OCI-LY1 (cell line): Measurements from ENCODE around the gene WRNIP1.

Source experiments
- EZH2 ChIP-seq: fragments of 200-600 bp; sonication (generic), shearing (Covaris generic); IDR thresholded peaks from 2 replicates; pipeline ENCODE4 v1.8.0; 2017; ENCODE audit warnings: borderline replicate concordance, mixed run types, mild to moderate bottlenecking, antibody characterized with exemption, low read length, moderate library complexity, mixed read lengths
- TF ChIP-seq, protein P1 (sequence below): fragments of 200-600 bp; sonication (generic), shearing (Covaris generic); IDR thresholded peaks from 2 replicates; pipeline ENCODE4 v1.5.1; 2017; ENCODE audit warnings: mild to moderate bottlenecking, antibody characterized with exemption, low read length, moderate library complexity, mixed read lengths

DNA sequence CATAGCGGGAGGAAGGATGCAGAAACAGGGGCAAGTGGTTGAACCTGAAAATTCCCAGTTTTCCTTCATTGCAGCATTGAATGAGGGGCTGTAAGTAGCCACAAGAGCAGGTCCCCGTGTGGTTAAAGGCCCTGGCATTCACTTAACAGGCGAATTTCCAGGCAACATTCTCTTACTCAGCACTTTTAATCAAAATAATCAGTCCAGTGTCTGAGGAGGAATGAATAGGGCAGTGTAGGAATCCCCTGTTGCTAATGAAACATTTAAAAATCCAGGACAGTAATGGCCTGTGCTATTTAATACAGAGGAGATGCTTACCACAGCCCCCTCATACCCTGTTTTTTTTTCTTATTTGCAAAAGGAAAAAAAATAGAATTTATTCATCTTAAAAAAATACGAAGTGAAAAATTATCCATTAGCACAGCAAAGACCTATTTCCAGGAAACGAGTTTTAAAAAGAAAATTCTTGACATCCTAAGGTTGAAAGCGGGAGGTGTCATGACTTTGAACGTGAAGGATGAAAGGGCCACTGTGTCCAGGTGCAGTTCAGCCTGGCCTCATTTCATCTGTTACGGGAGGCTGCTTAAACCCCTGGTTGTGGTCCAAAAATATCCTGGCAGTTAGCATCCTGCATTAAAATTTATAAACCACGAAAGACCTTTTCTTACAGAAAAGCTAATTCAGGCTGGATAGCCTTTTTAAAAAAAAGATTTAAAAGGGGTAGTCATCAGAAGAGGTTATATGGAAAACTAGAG, 34.7 kb upstream of the WRNIP1 start:
- TF ChIP-seq, protein P1, sequence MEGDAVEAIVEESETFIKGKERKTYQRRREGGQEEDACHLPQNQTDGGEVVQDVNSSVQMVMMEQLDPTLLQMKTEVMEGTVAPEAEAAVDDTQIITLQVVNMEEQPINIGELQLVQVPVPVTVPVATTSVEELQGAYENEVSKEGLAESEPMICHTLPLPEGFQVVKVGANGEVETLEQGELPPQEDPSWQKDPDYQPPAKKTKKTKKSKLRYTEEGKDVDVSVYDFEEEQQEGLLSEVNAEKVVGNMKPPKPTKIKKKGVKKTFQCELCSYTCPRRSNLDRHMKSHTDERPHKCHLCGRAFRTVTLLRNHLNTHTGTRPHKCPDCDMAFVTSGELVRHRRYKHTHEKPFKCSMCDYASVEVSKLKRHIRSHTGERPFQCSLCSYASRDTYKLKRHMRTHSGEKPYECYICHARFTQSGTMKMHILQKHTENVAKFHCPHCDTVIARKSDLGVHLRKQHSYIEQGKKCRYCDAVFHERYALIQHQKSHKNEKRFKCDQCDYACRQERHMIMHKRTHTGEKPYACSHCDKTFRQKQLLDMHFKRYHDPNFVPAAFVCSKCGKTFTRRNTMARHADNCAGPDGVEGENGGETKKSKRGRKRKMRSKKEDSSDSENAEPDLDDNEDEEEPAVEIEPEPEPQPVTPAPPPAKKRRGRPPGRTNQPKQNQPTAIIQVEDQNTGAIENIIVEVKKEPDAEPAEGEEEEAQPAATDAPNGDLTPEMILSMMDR: no peak
- TF ChIP-seq EZH2: no peak
